Skin of body (tissue), 2 donors: Measurements from ENCODE around the gene FTMT. TPM values are rescaled to one million over a fixed set of nuclear protein-coding genes. Genes with fewer than 3 reads are reported as not detected.
"Not testable (repeated sequence)": the region's sequence is repeated elsewhere in the genome, so short reads cannot be mapped to it uniquely, and the experiment has no call there.

ENCODE experiments used
- DNase-seq: peaks from one replicate; lab custom pipeline; 2025; lab: John Stamatoyannopoulos, UW
- total RNA-seq: library from RNA; depleted of rRNA; stranded (reverse); fragments of >200 nt; gene quantifications from one replicate; pipeline ENCODE4 v1.2.3, GENCODE V29; 2014

Gene FTMT
- total RNA-seq: not detected

DNA sequence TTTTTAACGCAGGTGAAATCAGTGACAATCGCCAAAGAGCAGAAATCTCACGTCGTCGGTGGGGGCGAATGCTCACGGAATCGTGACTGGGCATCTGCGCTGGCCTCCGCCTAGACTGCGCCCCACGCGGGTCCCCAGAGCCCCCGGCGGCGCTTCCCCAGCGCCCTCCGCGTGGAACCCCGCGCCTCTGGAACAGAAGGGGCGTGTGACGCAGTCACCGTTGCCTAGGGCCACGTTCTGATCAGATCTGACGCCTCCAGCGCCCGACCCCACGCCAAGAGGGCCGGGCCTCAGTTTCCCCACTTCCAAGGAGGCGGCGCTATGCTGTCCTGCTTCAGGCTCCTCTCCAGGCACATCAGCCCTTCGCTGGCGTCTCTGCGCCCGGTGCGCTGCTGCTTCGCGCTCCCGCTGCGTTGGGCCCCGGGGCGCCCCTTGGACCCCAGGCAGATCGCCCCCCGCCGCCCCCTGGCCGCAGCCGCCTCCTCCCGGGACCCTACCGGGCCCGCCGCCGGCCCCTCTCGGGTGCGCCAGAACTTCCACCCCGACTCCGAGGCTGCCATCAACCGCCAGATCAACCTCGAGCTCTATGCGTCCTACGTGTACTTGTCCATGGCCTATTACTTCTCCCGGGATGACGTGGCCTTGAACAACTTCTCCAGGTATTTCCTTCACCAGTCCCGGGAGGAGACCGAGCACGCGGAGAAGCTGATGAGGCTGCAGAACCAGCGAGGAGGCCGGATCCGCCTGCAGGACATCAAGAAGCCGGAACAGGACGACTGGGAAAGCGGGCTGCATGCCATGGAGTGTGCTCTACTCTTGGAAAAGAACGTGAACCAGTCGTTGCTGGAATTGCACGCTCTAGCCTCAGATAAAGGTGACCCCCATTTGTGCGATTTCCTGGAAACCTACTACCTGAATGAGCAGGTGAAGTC, at the start of gene FTMT:
TSS of gene FTMT (plus strand) at position 240 of the 932 bp plus-strand sequence. CDS start at position 322, 82 bp downstream.
- no peak for DNase-seq

- not testable (repeated sequence) for DNase-seq
These were observed 46.4 kb upstream of the FTMT start for GRCh38 chr5:121805251-121805650.

GRCh38 chr5:121805911-121806310, 45.8 kb upstream of the FTMT start:
- DNase-seq: no peak

- DNase-seq: no peak
These were observed 35.5 kb upstream of the FTMT start for GRCh38 chr5:121816164-121816563.

DNA sequence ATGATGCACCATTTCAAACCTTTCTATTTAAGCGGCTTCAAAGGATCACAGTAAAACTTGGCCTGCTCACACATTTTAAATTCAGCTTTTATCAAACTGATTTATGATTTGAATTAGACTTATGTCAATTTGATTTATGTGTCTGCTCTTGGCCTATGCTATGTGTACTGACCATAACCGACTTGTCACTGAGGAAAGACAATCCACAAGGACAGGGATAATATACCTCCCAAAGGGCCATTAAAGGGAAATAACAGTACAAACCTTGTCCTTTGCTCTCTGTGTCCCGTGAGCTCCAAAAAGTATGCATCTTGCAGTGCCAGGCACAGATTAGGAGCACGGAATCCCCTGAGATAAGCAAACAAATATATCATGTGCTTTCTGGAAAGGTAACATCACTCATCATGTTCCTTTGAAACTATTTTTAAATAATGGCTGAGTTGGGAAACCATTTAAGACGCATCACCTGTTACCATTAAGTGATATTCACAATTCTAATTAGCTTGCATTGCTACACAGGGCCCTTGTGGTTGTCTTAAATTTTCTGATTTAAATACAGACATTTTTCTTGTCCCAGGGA, 31.9 kb upstream of the FTMT start:
- no peak for DNase-seq

- no peak for DNase-seq
These were observed 18.1 kb upstream of the FTMT start for GRCh38 chr5:121833617-121834016.

- no peak for DNase-seq
These were observed 17.7 kb upstream of the FTMT start for GRCh38 chr5:121834021-121834420.

DNA sequence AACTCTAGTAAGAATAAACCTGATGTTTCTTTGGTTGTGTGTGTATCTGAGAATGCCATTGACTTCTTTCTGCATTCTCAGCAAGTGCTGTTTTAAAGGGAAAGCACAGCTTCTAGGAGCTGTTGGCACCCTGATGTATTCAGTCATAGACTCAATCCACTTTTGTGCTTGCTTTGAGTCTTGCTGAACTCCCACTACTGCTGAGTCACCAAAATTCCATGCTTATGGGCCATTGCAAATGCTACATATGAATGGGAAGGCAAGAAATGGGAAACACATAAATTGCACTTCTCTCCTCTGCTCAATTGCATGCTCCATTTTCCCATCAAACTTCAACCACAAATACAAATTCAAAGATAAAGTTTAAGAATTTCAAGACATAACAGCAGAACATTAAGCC, 9.8 kb upstream of the FTMT start:
- DNase-seq: no peak

- DNase-seq: no peak
These were observed 1.4 kb upstream of the FTMT start for GRCh38 chr5:121850272-121850671.

- DNase-seq: no peak
These were observed 2.2 kb downstream of the FTMT start for GRCh38 chr5:121853850-121854249.

GRCh38 chr5:121862801-121863200, 11.1 kb downstream of the FTMT start:
- DNase-seq: no peak

DNA sequence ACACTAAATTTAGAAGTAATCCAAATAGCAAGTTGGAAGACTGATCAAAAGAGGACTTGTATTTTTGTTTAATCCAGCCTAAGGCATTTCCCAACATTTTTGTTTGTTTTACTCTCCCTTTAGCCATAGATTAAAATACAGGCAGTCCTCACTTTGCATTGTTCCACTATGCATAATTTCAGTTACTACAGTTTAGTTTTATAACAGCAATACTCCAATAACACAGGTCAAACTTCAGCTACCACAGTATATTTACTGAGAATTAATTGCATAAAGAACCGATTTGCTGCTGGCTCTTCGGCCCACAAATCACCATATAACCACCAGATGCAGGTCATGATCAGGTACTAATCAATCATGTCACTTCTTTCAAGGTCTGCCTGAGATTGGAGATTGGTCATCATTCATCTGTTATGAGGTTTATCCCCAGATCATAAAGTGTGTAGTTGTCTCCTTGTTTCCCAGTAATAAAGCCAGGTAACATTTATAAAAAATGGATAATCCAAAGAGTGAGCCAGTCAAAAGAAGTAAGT, 12.1 kb downstream of the FTMT start:
- DNase-seq: no peak

GRCh38 chr5:121867403-121867802, 15.7 kb downstream of the FTMT start:
- DNase-seq: no peak

GRCh38 chr5:121870489-121870888, 18.8 kb downstream of the FTMT start:
- no peak for DNase-seq

DNA sequence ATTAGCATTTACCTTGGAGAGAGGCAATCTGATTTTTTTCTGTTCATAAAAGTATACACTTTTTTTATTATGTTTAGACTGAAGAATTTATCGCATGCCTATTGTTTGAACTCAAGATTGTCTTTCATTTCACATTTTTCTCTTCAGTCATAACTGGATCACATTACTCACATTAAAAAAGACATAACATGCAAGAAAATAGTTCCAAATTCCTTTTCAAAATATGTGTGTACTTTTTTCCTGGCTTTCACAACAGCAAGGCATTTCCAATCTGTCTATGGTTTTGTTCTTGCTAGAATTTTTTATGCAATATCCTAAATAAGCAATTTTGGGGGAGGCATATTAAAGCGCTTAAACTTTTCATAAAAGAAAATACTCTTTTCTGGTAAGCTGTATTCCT, 21.2 kb downstream of the FTMT start:
- peak; percentile 1 for DNase-seq

GRCh38 chr5:121873409-121873808, 21.7 kb downstream of the FTMT start:
- no peak for DNase-seq

DNA sequence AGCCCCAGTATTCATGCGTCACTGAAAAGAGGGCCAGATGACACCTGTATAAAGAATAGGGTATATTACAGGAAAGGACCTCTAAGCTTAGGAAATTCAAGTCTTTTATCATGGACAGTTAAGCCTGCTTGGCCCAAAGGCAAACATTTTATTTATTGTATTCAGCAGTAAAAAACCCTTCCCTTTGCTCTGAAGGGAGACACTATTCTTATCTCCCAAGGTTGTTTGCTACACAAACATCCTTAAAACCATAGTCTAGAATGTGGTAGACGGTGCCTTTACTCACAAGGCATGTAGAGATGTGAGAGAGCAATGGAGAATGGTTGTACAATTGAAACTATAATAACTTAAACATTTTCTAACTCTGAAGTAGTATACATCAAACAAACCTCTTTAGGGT, 33.9 kb downstream of the FTMT start:
- no peak for DNase-seq

DNA sequence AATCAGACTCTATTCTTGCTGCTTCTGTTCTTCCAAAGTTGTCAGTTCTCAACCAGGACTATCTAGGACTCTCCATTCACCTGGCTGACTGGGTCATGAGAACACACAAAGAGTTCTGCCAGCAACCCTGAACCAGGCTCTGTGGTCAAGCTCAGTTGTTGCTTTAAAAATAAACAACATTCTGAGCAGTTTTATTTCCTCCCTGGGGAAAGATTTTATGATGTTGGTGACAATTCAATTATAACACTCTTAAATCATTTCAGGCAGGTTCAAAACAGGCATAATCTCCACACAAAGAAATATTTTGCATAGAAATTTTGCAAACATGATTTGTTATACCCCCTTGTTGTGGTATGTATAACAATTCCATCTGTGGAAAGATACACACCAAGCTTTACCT, 36.0 kb downstream of the FTMT start:
- DNase-seq: no peak

DNA sequence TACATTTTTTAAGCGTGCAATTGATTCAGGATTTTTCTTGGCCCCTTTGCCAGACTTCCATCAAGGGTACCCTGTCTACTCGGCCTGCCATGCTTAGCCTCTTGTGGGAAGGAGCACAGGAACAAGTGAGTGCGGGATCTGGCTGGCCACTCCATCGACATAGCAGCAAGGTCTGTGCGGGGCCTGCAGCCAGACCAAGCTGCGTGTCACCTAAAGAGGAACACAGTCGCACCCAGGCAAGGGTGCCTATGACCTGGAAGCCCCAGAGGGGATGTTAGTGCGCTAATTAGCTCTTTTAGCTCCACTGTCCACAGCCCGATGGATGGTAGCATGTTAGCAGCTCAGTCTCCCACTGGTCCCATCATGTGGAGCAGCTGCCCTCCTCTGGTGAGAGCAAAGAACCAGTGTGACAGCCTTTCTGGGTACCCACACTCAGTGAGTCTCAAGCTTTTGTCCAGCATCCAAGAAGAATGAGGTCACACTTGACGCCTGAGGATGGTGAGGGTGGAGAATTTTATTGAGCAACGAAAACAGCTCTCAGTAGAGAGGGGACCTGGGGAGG, 38.7 kb downstream of the FTMT start:
- DNase-seq: no peak

GRCh38 chr5:121897341-121897740, 45.7 kb downstream of the FTMT start:
- no peak for DNase-seq

GRCh38 chr5:121899346-121899745, 47.7 kb downstream of the FTMT start:
- no peak for DNase-seq
